DND-41 (cell line): ENCODE measurements around the gene ZNF333.
"Not testable (repeated sequence)": the region's sequence is repeated elsewhere in the genome, so short reads cannot be mapped to it uniquely, and the experiment has no call there.

Experiments
- ATAC-seq: fragments of 200-7000 bp; cut with Tn5 transposase; 3 replicates; pipeline ENCODE4 v1.9.1; 2021; ENCODE audit warnings: low read depth; ENCODE audit not compliant: insufficient read depth
- DNase-seq: peaks from one replicate; pipeline ENCODE4 v3.0.0-alpha.2; 2020
- H2AFZ ChIP-seq: 2 replicates; pipeline ENCODE4 v1.6.0; 2012; ENCODE audit warnings: low read depth, low read length
- H3K27ac ChIP-seq: 2 replicates; pipeline ENCODE4 v1.5.1; 2012; ENCODE audit warnings: low read length, inconsistent platforms
- H3K27me3 ChIP-seq: fragments of 200-600 bp; sonication (generic); 2 replicates; pipeline ENCODE4 v1.6.0; 2012; ENCODE audit warnings: low read length, mild to moderate bottlenecking, inconsistent platforms; ENCODE audit not compliant: insufficient read depth, poor library complexity
- H3K36me3 ChIP-seq: 2 replicates; pipeline ENCODE4 v1.5.1; 2012; ENCODE audit warnings: low read length, inconsistent platforms; ENCODE audit not compliant: insufficient read depth
- H3K4me1 ChIP-seq: 2 replicates; pipeline ENCODE4 v1.5.1; 2012; ENCODE audit warnings: mild to moderate bottlenecking, low read length; ENCODE audit not compliant: insufficient read depth
- H3K4me2 ChIP-seq: 2 replicates; pipeline ENCODE4 v1.6.0; 2012; ENCODE audit warnings: mild to moderate bottlenecking, moderate library complexity, low read length, inconsistent platforms; ENCODE audit not compliant: insufficient read depth
- H3K4me3 ChIP-seq, 2 experiments: fragments of 200-600 bp in 1 of 2; shearing (Covaris generic) in 1 of 2; 2 replicates each; pipeline ENCODE4 v1.5.1; 2012 to 2016; ENCODE audit warnings: inconsistent platforms in 2 of 2, low read length in 2 of 2, mild to moderate bottlenecking in 2 of 2, low read depth in 1 of 2, moderate library complexity in 1 of 2
- H3K79me2 ChIP-seq: 2 replicates; pipeline ENCODE4 v1.6.0; 2012; ENCODE audit warnings: low read length, inconsistent platforms; ENCODE audit not compliant: insufficient read depth
- H3K9ac ChIP-seq: 2 replicates; pipeline ENCODE4 v1.6.0; 2012; ENCODE audit warnings: low read depth, mild to moderate bottlenecking, inconsistent platforms, low read length, moderate library complexity
- H3K9me3 ChIP-seq: 2 replicates; pipeline ENCODE4 v1.5.1; 2012; ENCODE audit warnings: low read length, moderate library complexity, mild to moderate bottlenecking, inconsistent platforms; ENCODE audit not compliant: insufficient read depth, severe bottlenecking
- H4K20me1 ChIP-seq: 2 replicates; pipeline ENCODE4 v1.6.0; 2012; ENCODE audit warnings: low read length; ENCODE audit not compliant: insufficient read depth
- EZH2 ChIP-seq: IDR thresholded peaks from 3 replicates; pipeline ENCODE4 v1.6.1; 2012; ENCODE audit warnings: borderline replicate concordance, low read depth, mild to moderate bottlenecking, moderate library complexity, low read length, inconsistent platforms; ENCODE audit not compliant: severe bottlenecking
- TF ChIP-seq, protein P1 (sequence below): IDR thresholded peaks from 2 replicates; pipeline ENCODE4 v1.5.1; 2012; ENCODE audit warnings: borderline replicate concordance, low read length, moderate library complexity, mild to moderate bottlenecking; ENCODE audit not compliant: poor library complexity, severe bottlenecking; ENCODE audit errors: extremely low read depth

ZNF333 gene

DNA sequence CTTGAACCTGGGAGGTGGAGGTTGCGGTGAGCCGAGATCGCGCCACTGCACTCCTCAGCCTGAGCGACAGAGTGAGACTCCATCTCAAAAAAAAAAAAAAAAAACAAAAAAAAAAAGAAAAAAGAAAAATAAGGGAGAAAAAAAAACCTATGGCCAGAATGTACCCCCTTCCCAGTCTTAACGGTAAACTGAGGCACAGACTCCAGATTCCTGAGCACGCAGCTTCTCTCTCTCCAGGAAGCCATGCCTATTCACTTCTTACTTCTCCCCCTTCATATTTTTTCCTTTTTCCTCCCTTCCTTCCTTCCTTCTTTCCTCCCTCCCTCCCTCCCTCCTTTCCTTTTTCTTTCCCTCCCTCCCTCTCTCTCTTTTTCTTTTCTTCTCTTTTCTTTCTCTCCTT is 83.1 kb downstream of the ZNF333 start:
- ATAC-seq (no peak), DNase-seq (no peak)
- Histone ChIP-seq H3K9ac (no peak overlapping the region), H4K20me1 (no peaks in the 10 kb centered on the region; the same call in 1 of the 2 replicates), H2AFZ (no peak overlapping the region), H3K4me1 (peaks cover 54% of the 10 kb centered on the region), H3K4me2 (no peak overlapping the region), H3K27me3 (no peaks in the 10 kb centered on the region), H3K4me3 (no peak overlapping the region), H3K79me2 (0 out of 2 replicates have a peak, but pooled peaks cover 2% of the 10 kb centered on the region), H3K27ac (no peak overlapping the region), H3K9me3 (no peaks in the 10 kb centered on the region), H3K36me3 (peaks cover 25% of the 10 kb centered on the region)
- TF ChIP-seq, protein P1, sequence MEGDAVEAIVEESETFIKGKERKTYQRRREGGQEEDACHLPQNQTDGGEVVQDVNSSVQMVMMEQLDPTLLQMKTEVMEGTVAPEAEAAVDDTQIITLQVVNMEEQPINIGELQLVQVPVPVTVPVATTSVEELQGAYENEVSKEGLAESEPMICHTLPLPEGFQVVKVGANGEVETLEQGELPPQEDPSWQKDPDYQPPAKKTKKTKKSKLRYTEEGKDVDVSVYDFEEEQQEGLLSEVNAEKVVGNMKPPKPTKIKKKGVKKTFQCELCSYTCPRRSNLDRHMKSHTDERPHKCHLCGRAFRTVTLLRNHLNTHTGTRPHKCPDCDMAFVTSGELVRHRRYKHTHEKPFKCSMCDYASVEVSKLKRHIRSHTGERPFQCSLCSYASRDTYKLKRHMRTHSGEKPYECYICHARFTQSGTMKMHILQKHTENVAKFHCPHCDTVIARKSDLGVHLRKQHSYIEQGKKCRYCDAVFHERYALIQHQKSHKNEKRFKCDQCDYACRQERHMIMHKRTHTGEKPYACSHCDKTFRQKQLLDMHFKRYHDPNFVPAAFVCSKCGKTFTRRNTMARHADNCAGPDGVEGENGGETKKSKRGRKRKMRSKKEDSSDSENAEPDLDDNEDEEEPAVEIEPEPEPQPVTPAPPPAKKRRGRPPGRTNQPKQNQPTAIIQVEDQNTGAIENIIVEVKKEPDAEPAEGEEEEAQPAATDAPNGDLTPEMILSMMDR, result no peak
- no peak for TF ChIP-seq EZH2

DNA sequence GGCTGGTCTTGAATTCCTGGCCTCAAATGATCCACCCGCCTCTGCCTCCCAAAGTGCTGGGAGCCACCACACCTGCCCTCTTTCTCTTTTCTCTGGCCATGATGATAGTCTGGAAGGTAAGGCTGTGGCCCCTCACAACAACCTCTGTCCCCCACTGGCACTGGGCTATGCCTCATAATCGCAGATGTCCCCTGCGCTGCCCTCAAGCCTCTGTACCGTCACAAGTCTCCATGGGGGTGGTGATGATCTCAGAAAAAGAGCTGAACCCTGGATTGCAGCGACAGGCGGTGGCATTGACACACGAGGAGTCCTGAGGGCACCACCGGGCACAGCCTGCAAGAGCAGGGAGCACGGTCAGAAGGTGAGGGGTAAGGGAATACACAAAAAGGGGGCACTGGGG is 83.9 kb downstream of the ZNF333 start:
- H3K27ac ChIP-seq, result peak overlapping the region; percentile 36
- ATAC-seq, H3K79me2 ChIP-seq, H3K4me3 ChIP-seq, H4K20me1 ChIP-seq, H3K9ac ChIP-seq, H3K27me3 ChIP-seq, H3K4me2 ChIP-seq, H2AFZ ChIP-seq, H3K9me3 ChIP-seq, DNase-seq: not testable (repeated sequence)
- peaks cover 18% of the 10 kb centered on the region for H3K36me3 ChIP-seq
- peaks cover 61% of the 10 kb centered on the region for H3K4me1 ChIP-seq

DNA sequence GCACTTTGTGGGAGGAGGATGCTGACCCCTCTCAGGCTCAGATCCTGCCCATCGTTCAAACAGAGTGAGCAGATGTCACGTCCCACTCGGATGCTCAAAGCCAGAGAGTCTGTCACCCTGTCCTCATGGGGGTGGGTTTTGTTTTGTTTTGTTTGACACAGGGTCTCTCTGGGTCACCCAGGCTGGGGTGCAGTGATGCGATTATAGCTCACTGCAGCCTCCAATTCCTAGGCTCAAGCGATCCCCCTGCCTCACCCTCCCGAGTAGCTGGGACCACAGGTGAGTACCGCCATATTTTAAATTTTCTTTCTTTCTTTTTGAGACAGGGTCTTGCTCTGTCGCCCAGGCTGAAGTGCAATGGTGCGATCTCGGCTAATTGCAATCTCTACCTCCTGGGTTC is 84.5 kb downstream of the ZNF333 start:
- Histone ChIP-seq H2AFZ (no peak overlapping the region), H3K4me1 (peaks cover 62% of the 10 kb centered on the region), H3K36me3 (peaks cover 14% of the 10 kb centered on the region), H4K20me1 (no peaks in the 10 kb centered on the region), H3K9ac (no peak overlapping the region), H3K9me3 (no peaks in the 10 kb centered on the region), H3K4me2 (peak overlapping the region; percentile 33; the same call in 1 of the 2 replicates), H3K27ac (no peak overlapping the region), H3K79me2 (0 out of 2 replicates have a peak, but pooled peaks cover 2% of the 10 kb centered on the region), H3K4me3 (no peak overlapping the region), H3K27me3 (no peaks in the 10 kb centered on the region)
- DNase-seq (no peak), ATAC-seq (no peak)
- TF ChIP-seq, protein P1, result no peak
- no peak for TF ChIP-seq EZH2

DNA sequence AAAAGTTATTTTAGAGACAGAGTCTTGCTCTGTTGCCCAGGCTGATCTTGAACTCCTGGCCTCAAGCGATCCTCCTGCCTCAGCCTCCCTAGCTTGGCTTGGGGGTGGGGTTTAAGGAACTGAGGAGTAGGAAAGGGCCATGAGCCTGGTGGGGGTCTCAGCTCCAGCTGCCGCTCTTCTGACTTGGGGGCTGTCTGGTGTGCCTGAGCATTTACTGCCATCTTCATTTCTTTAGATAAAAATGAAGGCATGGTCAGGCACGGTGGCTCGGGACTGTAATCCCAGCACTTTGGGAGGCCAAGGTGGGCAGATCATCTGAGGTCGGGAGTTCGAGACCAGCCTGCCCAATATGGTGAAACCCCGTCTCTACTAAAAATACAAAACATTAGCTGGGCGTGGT is 85.5 kb downstream of the ZNF333 start:
- H3K27ac ChIP-seq, result peak overlapping the region; percentile 82
- not testable (repeated sequence) for DNase-seq, ATAC-seq, H3K9me3 ChIP-seq, H3K79me2 ChIP-seq, H4K20me1 ChIP-seq, H3K36me3 ChIP-seq, H3K27me3 ChIP-seq
- peaks cover 59% of the 10 kb centered on the region for H3K4me1 ChIP-seq
- H3K4me3 ChIP-seq, result peak overlapping the region in 1 of 2 experiments; percentile 60; a peak in 3 of 4 replicates
- H2AFZ ChIP-seq, result peak overlapping the region; percentile 31; the same call in 1 of the 2 replicates
- peak overlapping the region; percentile 68 for H3K4me2 ChIP-seq
- peak overlapping the region; percentile 49 for H3K9ac ChIP-seq
